Keratinocyte (primary cell): ENCODE data around the gene KCNA4.

Experiments
- CTCF ChIP-seq, 3 experiments: IDR thresholded peaks in 1 of 3; conservative IDR thresholded peaks in 1 of 3; optimal IDR thresholded peaks in 1 of 3; 2 replicates in 2 of 3; 3 replicates in 1 of 3; pipeline versions ENCODE3 to v1.5.1; 2011; ENCODE audit warnings: low read length in 3 of 3, mild to moderate bottlenecking in 3 of 3, moderate library complexity in 2 of 3, control low read depth in 1 of 3, inconsistent platforms in 1 of 3; ENCODE audit not compliant: insufficient read depth in 2 of 3; ENCODE audit errors: extremely low read depth in 1 of 3
- EZH2 ChIP-seq: IDR thresholded peaks from one replicate; pipeline ENCODE4 v1.6.1; 2012; ENCODE audit warnings: inconsistent platforms, mild to moderate bottlenecking, low read length, moderate library complexity

- TF ChIP-seq CTCF (optimal IDR thresholded peaks at IDR 0.05 in 1 of 3, IDR thresholded peaks at IDR 0.05 in 1 of 3, conservative IDR thresholded peaks at IDR 0.05 in 1 of 3; ENCODE audit: extremely low read depth in 1 of 3, insufficient read depth in 2 of 3, low read length in 3 of 3) (no peak), EZH2 (no peak)
Measured at GRCh38 chr11:30000986-30001750, 15.7 kb downstream of the KCNA4 start.
